NB4 (cell line): ENCODE results near the gene PRR7.
"Not testable (repeated sequence)": the region's sequence is repeated elsewhere in the genome, so short reads cannot be mapped to it uniquely, and the experiment has no call there.

Source experiments
- DNase-seq: peaks from one replicate; pipeline ENCODE4 v3.0.0; 2010; ENCODE audit warnings: low read depth
- H3K4me3 ChIP-seq: one replicate; pipeline ENCODE4 v1.5.1; 2011; ENCODE audit warnings: mild to moderate bottlenecking, low read depth, low read length, moderate library complexity
- MYC ChIP-seq: IDR thresholded peaks from 2 replicates; pipeline ENCODE4 v1.6.1; 2011; ENCODE audit warnings: low read depth, low read length
- POLR2A ChIP-seq: IDR thresholded peaks from 2 replicates; pipeline ENCODE4 v1.6.1; 2011; ENCODE audit warnings: mild to moderate bottlenecking; ENCODE audit not compliant: insufficient read length; ENCODE audit errors: extremely low read depth
- TF ChIP-seq, protein P1 (sequence below): IDR thresholded peaks from 2 replicates; pipeline ENCODE4 v1.6.1; 2011; ENCODE audit warnings: low read depth, low read length
- TF ChIP-seq, protein P2 (sequence below): IDR thresholded peaks from one replicate; pipeline ENCODE4 v1.5.1; 2012; ENCODE audit warnings: low read depth, low read length

The PRR7 gene

DNA sequence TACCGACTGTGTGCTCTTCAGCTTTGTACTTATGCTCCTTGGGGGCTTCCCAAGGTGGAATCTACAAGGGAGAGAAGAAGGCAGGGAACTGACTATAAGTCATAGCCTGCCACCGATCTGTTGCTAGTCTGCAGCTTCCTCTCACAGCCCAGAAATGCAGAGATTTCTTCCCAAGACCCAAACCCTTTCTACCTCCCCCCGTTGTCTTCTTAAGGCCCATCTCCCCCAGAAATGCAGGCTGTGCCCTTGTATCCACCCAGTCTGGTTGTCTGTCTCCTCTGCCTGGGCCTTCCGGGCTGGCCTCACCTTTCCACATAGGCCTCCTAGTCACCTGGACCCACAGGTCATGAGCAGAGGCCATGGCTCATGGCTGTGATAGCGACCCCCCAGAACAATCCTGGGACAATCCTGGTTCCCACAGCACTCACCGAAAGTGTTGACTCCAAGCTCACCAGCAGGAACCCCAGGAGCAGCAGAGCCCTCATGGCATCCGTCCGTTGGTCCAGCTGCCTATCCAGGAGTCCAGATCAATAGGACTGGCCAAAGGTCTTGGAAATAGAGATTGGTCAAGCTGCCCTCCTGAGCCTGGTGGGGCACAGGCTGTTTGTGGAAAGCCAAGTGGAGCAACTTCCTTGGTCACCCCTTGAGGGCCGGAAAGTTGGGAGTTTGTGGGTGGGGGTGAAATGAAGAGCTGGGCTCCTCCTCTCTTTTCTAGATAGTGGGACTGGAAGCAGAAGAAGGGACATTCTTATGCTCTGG is 37.4 kb upstream of the PRR7 start, which contains the start of gene F12:
Gene F12 (minus strand): TSS at position 522 of the 759 bp plus-strand sequence. CDS start 37 bp downstream, at position 485.
- no peak for DNase-seq
- H3K4me3 ChIP-seq = no peak within 1 kb of the TSS
- TF ChIP-seq MYC = no peak
- TF ChIP-seq, protein P1, sequence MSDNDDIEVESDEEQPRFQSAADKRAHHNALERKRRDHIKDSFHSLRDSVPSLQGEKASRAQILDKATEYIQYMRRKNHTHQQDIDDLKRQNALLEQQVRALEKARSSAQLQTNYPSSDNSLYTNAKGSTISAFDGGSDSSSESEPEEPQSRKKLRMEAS = no peak
- TF ChIP-seq, protein P2, sequence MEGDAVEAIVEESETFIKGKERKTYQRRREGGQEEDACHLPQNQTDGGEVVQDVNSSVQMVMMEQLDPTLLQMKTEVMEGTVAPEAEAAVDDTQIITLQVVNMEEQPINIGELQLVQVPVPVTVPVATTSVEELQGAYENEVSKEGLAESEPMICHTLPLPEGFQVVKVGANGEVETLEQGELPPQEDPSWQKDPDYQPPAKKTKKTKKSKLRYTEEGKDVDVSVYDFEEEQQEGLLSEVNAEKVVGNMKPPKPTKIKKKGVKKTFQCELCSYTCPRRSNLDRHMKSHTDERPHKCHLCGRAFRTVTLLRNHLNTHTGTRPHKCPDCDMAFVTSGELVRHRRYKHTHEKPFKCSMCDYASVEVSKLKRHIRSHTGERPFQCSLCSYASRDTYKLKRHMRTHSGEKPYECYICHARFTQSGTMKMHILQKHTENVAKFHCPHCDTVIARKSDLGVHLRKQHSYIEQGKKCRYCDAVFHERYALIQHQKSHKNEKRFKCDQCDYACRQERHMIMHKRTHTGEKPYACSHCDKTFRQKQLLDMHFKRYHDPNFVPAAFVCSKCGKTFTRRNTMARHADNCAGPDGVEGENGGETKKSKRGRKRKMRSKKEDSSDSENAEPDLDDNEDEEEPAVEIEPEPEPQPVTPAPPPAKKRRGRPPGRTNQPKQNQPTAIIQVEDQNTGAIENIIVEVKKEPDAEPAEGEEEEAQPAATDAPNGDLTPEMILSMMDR = no peak
- TF ChIP-seq POLR2A = no peak

DNA sequence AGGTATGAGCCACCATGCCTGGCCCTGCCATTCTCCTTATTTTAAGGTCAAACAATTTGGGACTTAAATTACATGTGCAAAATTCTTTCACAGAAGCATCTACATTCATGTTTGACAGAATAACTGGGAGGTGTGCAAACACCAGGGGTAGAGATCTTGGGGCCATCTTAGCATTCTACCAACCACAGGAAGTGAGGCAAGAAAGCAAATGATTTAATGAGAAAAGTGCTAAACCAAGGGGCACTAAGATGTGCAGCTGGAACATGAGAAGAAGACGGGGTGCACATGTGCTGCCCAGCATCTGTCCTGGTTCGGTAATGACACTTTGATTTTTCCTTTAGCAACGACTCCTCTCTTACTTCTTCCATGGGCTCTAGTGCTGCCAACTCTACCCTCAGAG is 36.0 kb upstream of the PRR7 start:
- no peak overlapping the region for H3K4me3 ChIP-seq
- no peak for TF ChIP-seq MYC
- TF ChIP-seq, protein P2 = no peak
- no peak for TF ChIP-seq POLR2A
- TF ChIP-seq, protein P1 = no peak; the same call in 1 of the 2 replicates
- DNase-seq = peak; percentile 59

DNA sequence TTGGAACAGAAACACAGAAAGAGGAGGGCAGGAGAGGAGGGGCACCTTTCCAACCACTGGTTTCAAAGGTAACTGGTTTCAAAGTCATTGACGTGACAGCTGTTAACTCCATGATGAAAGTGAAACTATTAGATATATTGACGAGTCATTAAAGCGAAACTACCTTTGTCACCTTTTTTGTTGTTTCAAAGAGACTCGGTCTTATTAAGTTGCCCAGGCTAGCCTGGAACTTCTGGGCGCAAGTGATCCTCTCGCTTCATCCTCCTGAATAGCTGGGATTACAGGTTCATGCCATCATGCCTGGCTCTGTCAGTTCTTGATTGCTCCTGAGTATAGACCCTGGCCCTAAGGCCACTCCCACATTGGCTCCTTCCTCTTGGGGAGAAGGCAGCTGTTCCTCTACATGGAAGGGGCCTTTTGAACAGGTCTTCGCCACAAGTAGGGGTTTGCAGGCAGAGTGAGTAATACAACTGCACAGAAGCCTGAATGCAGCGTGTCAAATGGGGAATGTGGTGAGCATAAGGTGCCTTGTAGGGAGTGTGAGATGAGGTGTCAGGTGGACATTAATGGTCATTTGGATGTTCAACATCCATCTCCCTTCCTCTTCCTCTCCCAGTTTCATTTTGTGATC is 33.9 kb upstream of the PRR7 start:
- TF ChIP-seq MYC (no peak), POLR2A (no peak)
- TF ChIP-seq, protein P2 = no peak
- TF ChIP-seq, protein P1 = no peak
- H3K4me3 ChIP-seq = no peak overlapping the region
- DNase-seq = peak; percentile 57

DNA sequence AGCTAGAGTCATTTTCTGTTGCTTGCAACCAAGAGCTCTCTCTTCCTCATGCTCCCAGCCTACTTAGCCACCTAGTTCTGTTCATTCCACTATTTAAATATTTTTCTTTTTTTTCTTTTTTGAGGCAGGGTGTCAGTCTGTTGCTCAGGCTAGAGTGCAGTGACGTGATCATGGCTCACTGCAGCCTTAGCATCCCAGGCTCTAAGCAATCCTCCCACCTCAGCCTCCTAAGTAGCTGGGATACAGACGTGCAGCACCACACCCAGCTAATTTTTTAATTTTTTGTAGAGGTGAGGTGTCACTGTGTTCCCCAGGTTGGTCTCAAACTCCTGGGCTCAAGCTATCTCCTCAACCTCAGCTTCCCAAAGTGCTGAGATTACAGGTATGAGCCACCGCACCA is 32.1 kb upstream of the PRR7 start:
- TF ChIP-seq, protein P1 = no peak
- TF ChIP-seq POLR2A (no peak), MYC (no peak)
- TF ChIP-seq, protein P2 = no peak
- H3K4me3 ChIP-seq = no peak overlapping the region
- no peak for DNase-seq

DNA sequence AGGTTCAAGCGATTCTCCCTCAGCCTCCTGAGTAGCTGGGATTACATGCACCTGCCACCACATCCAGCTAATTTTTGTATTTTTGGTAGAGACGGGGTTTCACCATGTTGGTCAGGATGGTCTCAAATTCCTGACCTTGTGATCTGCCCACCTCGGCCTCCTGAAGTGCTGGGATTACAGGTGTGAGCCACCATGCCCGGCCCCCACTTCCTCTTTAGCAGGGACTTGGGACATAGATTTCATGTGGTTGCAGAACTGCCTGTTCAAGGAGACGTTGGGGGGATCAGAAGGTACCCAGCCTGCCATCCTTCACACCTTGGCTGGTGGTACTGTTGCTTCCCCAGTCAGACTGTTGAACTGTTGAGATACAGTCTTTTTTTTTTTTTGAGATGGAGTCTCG is 29.5 kb upstream of the PRR7 start:
- not testable (repeated sequence) for DNase-seq

DNA sequence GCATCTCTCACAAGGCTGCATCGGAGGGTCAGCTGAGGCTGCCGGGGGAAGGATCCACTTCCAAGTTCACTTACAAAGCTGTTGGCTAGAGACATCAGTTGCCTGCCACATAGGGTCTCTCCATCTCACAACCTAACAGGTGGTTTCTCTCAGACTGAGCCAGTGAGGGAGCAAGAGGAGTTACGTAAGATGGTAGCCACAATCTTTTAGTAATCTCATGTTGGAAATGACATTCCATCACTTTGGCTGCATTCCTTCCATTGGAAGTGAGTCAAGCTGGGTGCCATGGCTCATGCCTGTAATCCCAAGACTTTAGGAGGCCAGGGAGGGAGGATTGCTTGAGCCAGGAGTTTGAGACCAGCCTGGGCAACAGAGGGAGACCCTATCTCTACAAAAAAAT is 27.6 kb upstream of the PRR7 start:
- no peak for DNase-seq
- H3K4me3 ChIP-seq = no peak overlapping the region
- TF ChIP-seq MYC (no peak), POLR2A (no peak)
- TF ChIP-seq, protein P1 = no peak
- TF ChIP-seq, protein P2 = no peak

More for the DNA sequence above, 29.5 kb upstream of the PRR7 start:
- not testable (repeated sequence) for H3K4me3 ChIP-seq

DNA sequence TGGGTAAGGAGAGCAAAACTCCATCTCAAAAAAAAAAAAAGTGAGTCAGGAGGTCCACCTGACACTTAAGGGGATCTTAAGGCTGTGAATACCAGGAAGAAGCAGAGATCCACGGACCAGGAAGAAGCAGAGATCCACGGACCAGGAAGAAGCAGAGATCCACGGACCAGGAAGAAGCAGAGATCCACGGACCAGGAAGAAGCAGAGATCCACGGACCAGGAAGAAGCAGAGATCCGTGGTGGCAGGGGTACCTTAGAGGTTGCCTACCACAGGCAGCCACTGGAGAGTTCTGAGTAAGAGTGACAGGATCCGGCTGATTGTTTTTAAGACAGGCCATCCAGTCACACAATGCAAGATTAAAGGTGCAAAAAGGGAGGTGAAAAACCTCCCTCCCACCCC is 26.1 kb upstream of the PRR7 start:
- H3K4me3 ChIP-seq, DNase-seq: not testable (repeated sequence)
